ENCODE results near the gene NRSN2. TPM values are rescaled to one million over a fixed set of nuclear protein-coding genes. Genes with fewer than 3 reads are reported as not detected.
A peak's percentile ranks its signal among the peaks of the same experiment; 100 is the strongest.

Gene NRSN2
- total and polyA plus RNA-seq, 2 donors (not counting 1 experiment from before 2014, with no cell fraction given) = 5.0 to 8.6 TPM

- no peaks in the 10 kb centered on the region for H3K27me3 Mint-ChIP-seq
- H3K4me3 Mint-ChIP-seq = peak overlapping the region; percentile 97
- 96% methylated on average over 4 of the region's 9 CpGs for WGBS (ENCODE audit: insufficient coverage)
- peaks cover 13% of the 10 kb centered on the region for H3K4me1 Mint-ChIP-seq
- peak overlapping the region; percentile 82 for H3K27ac Mint-ChIP-seq
- POLR2A ChIA-PET = no interaction called here
- ATAC-seq (ENCODE audit: low read depth) (no peak), DNase-seq (no peak)
- peak overlapping the region in 1 of 5 experiments; percentile 92 for H3K4me3 ChIP-seq (ENCODE audit: control extremely low read depth in 1 of 5, extremely low read depth in 1 of 5, insufficient read depth in 1 of 5, low read depth in 2 of 5, low read length in 4 of 5)
- no peaks in the 10 kb centered on the region for H3K9me3 Mint-ChIP-seq (ENCODE audit: insufficient read depth)
- H3K36me3 ChIP-seq (replicated peaks in 1 of 2; ENCODE audit: control extremely low read depth in 1 of 2, control insufficient read depth in 1 of 2, extremely low read depth in 1 of 2, insufficient read depth in 2 of 2, low read length in 1 of 2) = no peaks in the 10 kb centered on the region
- intact Hi-C loops (cut with micrococcal nuclease) = no loop called here
- no peaks in the 10 kb centered on the region for H4K20me1 ChIP-seq (ENCODE audit: control insufficient read depth, insufficient read depth, low read length, poor library complexity, severe bottlenecking)
- no peaks in the 10 kb centered on the region for H3K27me3 ChIP-seq (replicated peaks in 1 of 4; ENCODE audit: control extremely low read depth in 1 of 4, control insufficient read depth in 3 of 4, insufficient read depth in 4 of 4, low read length in 3 of 4)
- H3K9ac ChIP-seq (ENCODE audit: low read length) = no peak overlapping the region
- H3K4me2 ChIP-seq (replicated peaks; ENCODE audit: low read depth, low read length, poor library complexity, severe bottlenecking) = peak overlapping the region; percentile 94
- no peak for TF ChIP-seq EZH2 (IDR thresholded peaks at IDR 0.05; ENCODE audit: borderline replicate concordance, insufficient read depth, low read depth, low read length, poor library complexity, severe bottlenecking)
- no peak for TF ChIP-seq CTCF (IDR thresholded peaks at IDR 0.05)
- no peaks in the 10 kb centered on the region for H3K9me3 ChIP-seq (ENCODE audit: control extremely low read depth in 1 of 3, control insufficient read depth in 2 of 3, insufficient read depth in 1 of 3, low read length in 2 of 3)
- H2AFZ ChIP-seq (ENCODE audit: insufficient read depth, low read depth, low read length, poor library complexity, severe bottlenecking) = peak overlapping the region; percentile 94
- peaks cover 10 to 19% of the 10 kb centered on the region in 2 donors for H3K4me1 ChIP-seq (ENCODE audit: control insufficient read depth in 2 of 2, insufficient read depth in 2 of 2, low read length in 2 of 2)
- H3K79me2 ChIP-seq (ENCODE audit: control insufficient read depth, insufficient read depth, low read length) = peaks cover 4% of the 10 kb centered on the region
- H3K27ac ChIP-seq (ENCODE audit: low read length in 2 of 2) = no peak overlapping the region
- CTCF ChIA-PET = interaction anchor here (0.6 to 7.0 kb wide), 4 partner anchors 8 to 202 kb away, joined by 3 to 47 read pairs (median 6); no protein-coding TSS in a partner anchor
Observed at GRCh38 chr20:346033-346639, 775 bp upstream of the NRSN2 start.

- Histone ChIP-seq H3K4me2 (replicated peaks; ENCODE audit: low read depth, low read length, poor library complexity, severe bottlenecking) (peak overlapping the region; percentile 94), H3K9ac (ENCODE audit: low read length) (peak overlapping the region; percentile 86), H3K27ac (ENCODE audit: low read length in 2 of 2) (peak overlapping the region in 1 of 2 donors; percentile 74), H3K79me2 (ENCODE audit: control insufficient read depth, insufficient read depth, low read length) (peaks cover 4% of the 10 kb centered on the region), H3K27me3 (replicated peaks in 1 of 4; ENCODE audit: control extremely low read depth in 1 of 4, control insufficient read depth in 3 of 4, insufficient read depth in 4 of 4, low read length in 3 of 4) (no peaks in the 10 kb centered on the region), H3K9me3 (ENCODE audit: control extremely low read depth in 1 of 3, control insufficient read depth in 2 of 3, insufficient read depth in 1 of 3, low read length in 2 of 3) (no peaks in the 10 kb centered on the region), H3K36me3 (replicated peaks in 1 of 2; ENCODE audit: control extremely low read depth in 1 of 2, control insufficient read depth in 1 of 2, extremely low read depth in 1 of 2, insufficient read depth in 2 of 2, low read length in 1 of 2) (no peaks in the 10 kb centered on the region), H4K20me1 (ENCODE audit: control insufficient read depth, insufficient read depth, low read length, poor library complexity, severe bottlenecking) (no peaks in the 10 kb centered on the region), H2AFZ (ENCODE audit: insufficient read depth, low read depth, low read length, poor library complexity, severe bottlenecking) (peak overlapping the region; percentile 94), H3K4me1 (ENCODE audit: control insufficient read depth in 2 of 2, insufficient read depth in 2 of 2, low read length in 2 of 2) (peaks cover 10 to 19% of the 10 kb centered on the region in 2 donors), H3K4me3 (ENCODE audit: control extremely low read depth in 1 of 5, extremely low read depth in 1 of 5, insufficient read depth in 1 of 5, low read depth in 2 of 5, low read length in 4 of 5) (peak overlapping the region in 4 of 5 experiments; percentile 78 to 92 (median 82))
- intact Hi-C loops (cut with micrococcal nuclease) = loop anchor here (1.0 kb wide), 3 partner anchors 17 to 57 kb away; partner anchors contain the start of genes C20orf96 and SOX12
- CTCF ChIA-PET = interaction anchor here (0.6 to 7.0 kb wide), 2 partner anchors 16 to 298 kb away, joined by 3 to 47 read pairs; no protein-coding TSS in a partner anchor
- Mint-ChIP-seq H3K4me1 (peaks cover 13% of the 10 kb centered on the region), H3K27me3 (no peaks in the 10 kb centered on the region), H3K27ac (no peak overlapping the region), H3K9me3 (ENCODE audit: insufficient read depth) (no peaks in the 10 kb centered on the region), H3K4me3 (peak overlapping the region; percentile 97)
- POLR2A ChIA-PET = no interaction called here
- DNase-seq = no peak
- no peak for TF ChIP-seq EZH2 (IDR thresholded peaks at IDR 0.05; ENCODE audit: borderline replicate concordance, insufficient read depth, low read depth, low read length, poor library complexity, severe bottlenecking)
- TF ChIP-seq CTCF (IDR thresholded peaks at IDR 0.05) = no peak
- 0% methylated on average over 4 of the region's 19 CpGs for WGBS (ENCODE audit: insufficient coverage)
- peak; percentile 1 for ATAC-seq (ENCODE audit: low read depth)
Observed at GRCh38 chr20:347317-347639, 367 bp downstream of the NRSN2 start.
